GM23338 (cell line): ENCODE measurements around the gene CDH23.

Experiments used
- CREB1 ChIP-seq: fragments of 250-450 bp; sonication (Bioruptor Pico); IDR thresholded peaks from 2 replicates; pipeline ENCODE4 v1.5.0; 2020; ENCODE audit warnings: low read depth, mild to moderate bottlenecking, moderate library complexity
- CTCF ChIP-seq, 2 experiments: fragments of 200-600 bp in 1 of 2; sonication (generic) in 1 of 2; conservative IDR thresholded peaks; 2 replicates each; pipeline versions ENCODE4 v1.5.1 to v1.6.1; 2016 to 2017; ENCODE audit warnings: antibody characterized with exemption in 2 of 2, low read depth in 2 of 2, mild to moderate bottlenecking in 2 of 2, moderate library complexity in 1 of 2
- EZH2 ChIP-seq: fragments of 200-600 bp; sonication (generic); IDR thresholded peaks from one replicate; pipeline ENCODE4 v1.8.0; 2017; ENCODE audit warnings: antibody characterized with exemption, mild to moderate bottlenecking, low read depth; ENCODE audit not compliant: unreplicated experiment
- EZH2phosphoT487 ChIP-seq: fragments of 200-600 bp; sonication (generic); IDR thresholded peaks from one replicate; pipeline ENCODE4 v1.8.1; 2018; ENCODE audit warnings: antibody characterized with exemption; ENCODE audit not compliant: unreplicated experiment
- JUNB ChIP-seq: IDR thresholded peaks from one replicate; pipeline ENCODE4 v1.6.1; 2016; ENCODE audit warnings: antibody characterized with exemption; ENCODE audit not compliant: unreplicated experiment
- NANOG ChIP-seq: IDR thresholded peaks from 2 replicates; pipeline ENCODE4 v1.6.1; 2016; ENCODE audit warnings: antibody characterized with exemption, borderline replicate concordance
- POLR2AphosphoS5 ChIP-seq: IDR thresholded peaks from 2 replicates; pipeline ENCODE4 v1.6.1; 2016; ENCODE audit warnings: antibody characterized with exemption, low read depth
- REST ChIP-seq: IDR thresholded peaks from one replicate; pipeline ENCODE4 v1.6.1; 2018; ENCODE audit warnings: antibody characterized with exemption; ENCODE audit not compliant: unreplicated experiment
- STAT1 ChIP-seq: IDR thresholded peaks from one replicate; pipeline ENCODE4 v1.6.1; 2016; ENCODE audit warnings: antibody characterized with exemption; ENCODE audit not compliant: unreplicated experiment
- ZNF331 ChIP-seq: fragments of 250-450 bp; sonication (Bioruptor Pico); IDR thresholded peaks from 2 replicates; pipeline ENCODE4 v1.5.0; 2020; ENCODE audit warnings: low read depth, mild to moderate bottlenecking, moderate library complexity

- TF ChIP-seq CREB1 (CRISPR knock-in tag): no peak
- TF ChIP-seq CTCF (conservative IDR thresholded peaks at IDR 0.05; ENCODE audit: low read depth in 2 of 2): peak; percentile 26 to 55; a peak in 3 of 4 replicates
- no peak for TF ChIP-seq EZH2phosphoT487
- TF ChIP-seq EZH2: no peak
- no peak for TF ChIP-seq REST
- TF ChIP-seq POLR2AphosphoS5: no peak
- TF ChIP-seq JUNB: no peak
- no peak for TF ChIP-seq NANOG
- no peak for TF ChIP-seq STAT1
- no peak for TF ChIP-seq ZNF331 (CRISPR knock-in tag)
These were observed 349.8 kb downstream of the CDH23 start for GRCh38 chr10:71746344-71747037.
